ENCODE results near the gene ALDH6A1. TPM values are rescaled to one million over a fixed set of nuclear protein-coding genes. Genes with fewer than 3 reads are reported as not detected.

The ALDH6A1 gene
- total RNA-seq, 6 donors from 2014 or later: 10.4 to 48.0 (median 30.5) TPM

- no peak for TF ChIP-seq POLR2A (IDR thresholded peaks at IDR 0.05)
- TF ChIP-seq POLR2AphosphoS5 (IDR thresholded peaks at IDR 0.05): no peak
- TF ChIP-seq, protein P1, sequence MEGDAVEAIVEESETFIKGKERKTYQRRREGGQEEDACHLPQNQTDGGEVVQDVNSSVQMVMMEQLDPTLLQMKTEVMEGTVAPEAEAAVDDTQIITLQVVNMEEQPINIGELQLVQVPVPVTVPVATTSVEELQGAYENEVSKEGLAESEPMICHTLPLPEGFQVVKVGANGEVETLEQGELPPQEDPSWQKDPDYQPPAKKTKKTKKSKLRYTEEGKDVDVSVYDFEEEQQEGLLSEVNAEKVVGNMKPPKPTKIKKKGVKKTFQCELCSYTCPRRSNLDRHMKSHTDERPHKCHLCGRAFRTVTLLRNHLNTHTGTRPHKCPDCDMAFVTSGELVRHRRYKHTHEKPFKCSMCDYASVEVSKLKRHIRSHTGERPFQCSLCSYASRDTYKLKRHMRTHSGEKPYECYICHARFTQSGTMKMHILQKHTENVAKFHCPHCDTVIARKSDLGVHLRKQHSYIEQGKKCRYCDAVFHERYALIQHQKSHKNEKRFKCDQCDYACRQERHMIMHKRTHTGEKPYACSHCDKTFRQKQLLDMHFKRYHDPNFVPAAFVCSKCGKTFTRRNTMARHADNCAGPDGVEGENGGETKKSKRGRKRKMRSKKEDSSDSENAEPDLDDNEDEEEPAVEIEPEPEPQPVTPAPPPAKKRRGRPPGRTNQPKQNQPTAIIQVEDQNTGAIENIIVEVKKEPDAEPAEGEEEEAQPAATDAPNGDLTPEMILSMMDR (IDR thresholded peaks at IDR 0.05): no peak
- TF ChIP-seq EP300 (IDR thresholded peaks at IDR 0.05): no peak
- no peak overlapping the region for H3K27ac ChIP-seq
- no peaks in the 10 kb centered on the region for H3K9me3 ChIP-seq
- H3K36me3 ChIP-seq: peaks cover 0 to 8% (median 2%) of the 10 kb centered on the region in 4 donors
- no peaks in the 10 kb centered on the region for H3K27me3 ChIP-seq
- DNase-seq (no peak), ATAC-seq (ENCODE audit: low FRiP score in 2 of 2) (no peak)
- peaks cover 12 to 16% (median 13%) of the 10 kb centered on the region in 4 donors for H3K4me1 ChIP-seq
- 52 to 95% methylated on average over 1 of the region's 1 CpG for WGBS, 2 donors
- H3K4me3 ChIP-seq: no peak overlapping the region
Measured at GRCh38 chr14:74077401-74077800, 6.9 kb downstream of the ALDH6A1 start.

GRCh38 chr14:74065746-74066575 is 18.3 kb downstream of the ALDH6A1 start:
- WGBS, 2 donors: 67 to 72% methylated on average over 3 of the region's 3 CpGs
- no peak for DNase-seq

GRCh38 chr14:74064883-74065282 is 19.4 kb downstream of the ALDH6A1 start:
- H3K4me3 ChIP-seq: no peak overlapping the region
- H3K27me3 ChIP-seq: no peaks in the 10 kb centered on the region
- no peaks in the 10 kb centered on the region for H3K4me1 ChIP-seq
- peaks cover 3 to 86% (median 45%) of the 10 kb centered on the region in 4 donors for H3K36me3 ChIP-seq
- ATAC-seq (ENCODE audit: low FRiP score in 2 of 2) (no peak), DNase-seq (no peak)
- no peaks in the 10 kb centered on the region for H3K9me3 ChIP-seq
- TF ChIP-seq EP300 (IDR thresholded peaks at IDR 0.05) (no peak), POLR2AphosphoS5 (IDR thresholded peaks at IDR 0.05) (no peak), POLR2A (IDR thresholded peaks at IDR 0.05) (no peak)
- TF ChIP-seq, protein P1 (IDR thresholded peaks at IDR 0.05): no peak
- no peak overlapping the region for H3K27ac ChIP-seq
- 82 to 88% methylated on average over 3 of the region's 3 CpGs for WGBS, 2 donors

More at GRCh38 chr14:74065746-74066575, 18.3 kb downstream of the ALDH6A1 start:
- Histone ChIP-seq H3K4me3 (no peak overlapping the region), H3K4me1 (no peaks in the 10 kb centered on the region), H3K36me3 (peaks cover 3 to 83% (median 37%) of the 10 kb centered on the region in 4 donors), H3K27ac (no peak overlapping the region), H3K27me3 (no peaks in the 10 kb centered on the region), H3K9me3 (no peaks in the 10 kb centered on the region)
- ATAC-seq (ENCODE audit: low FRiP score in 2 of 2): no peak
- no peak for TF ChIP-seq POLR2A (IDR thresholded peaks at IDR 0.05)
- TF ChIP-seq, protein P1 (IDR thresholded peaks at IDR 0.05): no peak
- TF ChIP-seq POLR2AphosphoS5 (IDR thresholded peaks at IDR 0.05): no peak
- TF ChIP-seq EP300 (IDR thresholded peaks at IDR 0.05): no peak

DNA sequence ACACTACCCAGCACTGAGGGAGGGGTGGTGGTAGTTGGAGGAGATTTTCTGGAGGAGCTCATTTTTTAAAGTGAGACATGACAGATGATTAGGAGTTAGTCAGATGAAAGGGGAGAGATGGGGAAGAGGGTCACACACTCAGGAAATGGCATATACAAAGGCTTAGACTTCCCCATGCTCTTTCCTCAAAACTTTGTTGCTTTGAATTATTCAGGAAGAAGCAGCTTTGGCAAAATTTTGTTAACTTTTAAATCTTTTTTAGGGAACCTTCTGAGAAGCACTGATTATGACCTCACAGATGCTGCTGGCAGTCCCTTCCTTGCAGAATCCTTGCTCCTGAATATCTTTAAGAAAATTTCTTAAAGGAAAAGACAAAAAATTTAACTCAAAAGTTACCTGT is 19.8 kb downstream of the ALDH6A1 start:
- Histone ChIP-seq H3K27me3 (no peaks in the 10 kb centered on the region), H3K4me3 (no peak overlapping the region), H3K27ac (no peak overlapping the region), H3K9me3 (no peaks in the 10 kb centered on the region), H3K4me1 (no peaks in the 10 kb centered on the region), H3K36me3 (peaks cover 6 to 87% (median 47%) of the 10 kb centered on the region in 4 donors)
- no peak for TF ChIP-seq POLR2A (IDR thresholded peaks at IDR 0.05)
- no peak for DNase-seq
- no peak for ATAC-seq (ENCODE audit: low FRiP score in 2 of 2)

DNA sequence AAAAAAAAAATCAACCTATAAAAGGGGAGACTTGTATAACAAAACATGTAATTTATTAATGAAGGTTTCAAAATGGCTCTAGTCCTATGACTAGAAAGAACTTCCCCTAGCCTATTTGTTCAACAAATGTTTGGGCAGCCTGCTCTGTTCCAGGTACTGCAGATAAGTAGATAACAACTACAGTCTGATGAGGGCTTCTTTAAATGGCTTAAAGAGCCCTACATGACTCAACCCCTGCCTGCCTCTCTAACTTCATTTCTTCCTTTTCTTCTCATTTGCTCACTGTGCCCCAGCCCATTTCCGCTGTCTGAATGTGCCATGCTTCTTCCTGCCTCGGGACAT is 21.5 kb downstream of the ALDH6A1 start:
- Histone ChIP-seq H3K36me3 (peaks cover 6 to 90% (median 42%) of the 10 kb centered on the region in 4 donors), H3K4me1 (no peaks in the 10 kb centered on the region), H3K27me3 (no peaks in the 10 kb centered on the region), H3K9me3 (no peaks in the 10 kb centered on the region), H3K4me3 (no peak overlapping the region), H3K27ac (no peak overlapping the region)
- WGBS, 2 donors: 86 to 93% methylated on average over 2 of the region's 2 CpGs
- DNase-seq (no peak), ATAC-seq (ENCODE audit: low FRiP score in 2 of 2) (no peak)
- TF ChIP-seq POLR2A (IDR thresholded peaks at IDR 0.05) (no peak), EP300 (IDR thresholded peaks at IDR 0.05) (no peak), POLR2AphosphoS5 (IDR thresholded peaks at IDR 0.05) (no peak)
- TF ChIP-seq, protein P1 (IDR thresholded peaks at IDR 0.05): no peak
